ENCODE measurements around the gene CST9.
"Not testable (repeated sequence)": the region's sequence is repeated elsewhere in the genome, so short reads cannot be mapped to it uniquely, and the experiment has no call there.

CST9 gene

GRCh38 chr20:23637282-23638221 is 31.8 kb upstream of the CST9 start, which contains the start of gene CST3:
Gene CST3, minus strand, starts transcription at chr20:23637955. Its CDS starts 93 bp downstream, at chr20:23637862.
- DNase-seq, result peak; percentile 92

GRCh38 chr20:23636908-23637281 is 31.2 kb upstream of the CST9 start:
- DNase-seq, result no peak

DNA sequence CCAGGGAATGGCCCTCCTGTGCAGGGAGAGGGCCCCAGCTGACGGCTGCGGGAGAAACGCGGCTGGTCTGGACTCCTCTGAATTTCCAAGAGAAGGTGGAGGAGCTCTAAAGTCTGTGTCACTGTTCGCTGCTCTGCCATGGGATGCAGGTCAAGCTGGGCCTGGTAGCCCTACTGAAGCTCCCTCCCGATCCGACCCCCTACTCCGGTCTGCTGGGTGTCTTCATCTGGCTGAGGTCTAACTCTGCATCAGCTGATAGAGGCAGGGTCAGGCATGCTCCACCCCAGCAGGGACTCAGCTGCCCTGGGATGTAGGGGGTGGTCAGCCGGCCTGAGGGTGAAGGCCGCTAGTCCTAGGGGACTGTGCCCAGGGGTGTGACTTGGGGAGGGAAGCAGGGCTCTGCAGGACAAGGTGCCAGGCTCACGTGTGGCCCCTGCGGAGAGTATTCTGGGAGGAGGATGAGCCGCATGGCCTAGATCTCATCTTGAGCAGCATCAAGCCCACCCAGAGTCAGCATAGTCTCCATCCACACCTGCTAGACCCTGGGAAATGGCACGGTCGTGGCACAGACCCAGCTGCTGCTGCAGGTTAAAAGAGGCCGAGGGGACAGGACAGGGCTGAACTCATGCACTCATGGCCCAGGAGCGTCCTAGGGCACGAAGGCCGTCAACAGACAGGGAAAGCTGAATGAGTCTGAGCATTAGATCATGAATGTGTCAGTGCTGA is 30.6 kb upstream of the CST9 start:
- DNase-seq, result no peak

DNA sequence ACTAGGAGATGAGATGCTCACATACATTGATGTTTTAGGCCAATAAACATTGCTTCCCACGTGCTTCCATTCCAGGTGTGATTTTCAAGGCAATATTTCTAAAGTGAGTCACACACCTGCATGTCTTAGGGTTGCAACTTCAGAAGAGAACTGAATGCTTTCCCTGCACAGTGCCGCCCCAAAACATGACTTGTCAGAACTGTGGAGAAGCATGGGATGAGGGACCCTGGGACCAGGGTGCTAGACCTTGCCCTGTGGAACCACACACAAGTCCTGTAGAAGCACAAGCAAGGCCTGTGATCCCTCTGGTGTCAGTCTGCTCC is 30.0 kb upstream of the CST9 start:
- DNase-seq, result not testable (repeated sequence)

DNA sequence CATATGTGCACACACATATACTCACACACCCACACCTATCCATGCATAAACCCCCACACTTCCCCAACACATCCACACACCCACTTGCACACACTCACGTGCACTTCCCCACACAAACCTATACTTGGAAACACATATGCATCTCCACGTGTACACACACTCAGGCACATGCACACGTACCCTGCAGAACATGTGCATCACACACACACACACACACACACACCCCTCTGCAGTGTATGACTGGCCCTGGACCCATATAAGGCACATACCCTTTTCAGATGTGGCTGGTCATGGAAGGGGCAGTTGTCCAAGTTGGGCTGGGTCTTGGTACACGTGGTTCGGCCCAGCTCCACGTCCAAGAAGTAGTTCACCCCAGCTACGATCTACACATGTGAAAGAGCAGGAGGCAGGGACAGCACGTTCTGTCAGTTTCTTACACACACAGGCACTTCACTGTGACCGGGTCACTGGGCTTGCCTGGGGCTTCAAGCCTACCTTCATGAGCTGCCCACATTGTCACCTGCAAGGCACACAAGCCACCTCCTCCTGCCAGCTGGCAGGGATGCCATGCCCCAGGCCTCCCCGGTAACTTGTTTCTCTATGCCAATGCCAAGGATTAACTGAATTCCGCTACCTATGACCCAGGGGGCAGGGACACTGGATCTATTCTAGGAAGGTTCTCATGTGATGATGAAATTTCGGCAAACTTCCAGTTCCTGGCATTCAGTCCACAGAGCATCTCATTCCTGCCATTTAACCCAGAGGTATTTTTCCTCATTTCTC is 29.5 kb upstream of the CST9 start:
- DNase-seq, result no peak

DNA sequence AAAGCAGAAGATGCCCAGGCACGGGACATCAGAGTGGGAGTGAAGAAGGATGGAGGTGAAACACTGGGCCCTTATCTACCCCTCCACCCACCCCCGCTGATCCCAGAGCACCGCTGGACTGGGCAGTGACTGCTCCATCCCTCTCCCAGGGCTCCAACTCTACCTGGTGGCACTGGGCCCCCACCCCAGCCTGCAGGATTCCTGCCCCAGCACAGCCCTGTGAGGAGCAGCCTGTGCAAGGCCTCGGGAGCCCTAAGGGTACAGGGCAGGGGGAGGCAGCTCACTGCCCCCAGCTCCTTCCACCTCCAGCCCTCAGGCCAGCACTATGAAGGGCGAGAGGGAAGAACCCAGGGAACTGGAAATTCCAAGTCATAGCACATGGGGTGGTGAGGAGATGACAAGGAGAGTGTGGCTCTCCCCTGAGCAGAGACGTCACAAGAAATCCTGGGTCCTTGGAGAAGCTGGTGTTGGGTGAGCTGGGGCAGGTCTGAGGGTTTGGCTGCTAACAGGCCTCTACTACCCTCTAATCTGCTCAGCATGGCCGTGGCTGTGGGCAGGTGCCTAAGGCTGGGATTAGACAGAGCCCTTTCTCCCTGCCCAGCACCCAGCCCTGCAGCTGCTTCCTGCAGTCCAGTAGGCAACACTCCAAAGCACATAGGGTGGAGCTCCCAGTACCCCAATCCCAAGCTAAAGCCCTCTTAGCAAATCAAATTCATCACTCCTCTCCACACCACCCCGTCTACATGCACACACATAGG is 28.5 kb upstream of the CST9 start:
- no peak for DNase-seq

DNA sequence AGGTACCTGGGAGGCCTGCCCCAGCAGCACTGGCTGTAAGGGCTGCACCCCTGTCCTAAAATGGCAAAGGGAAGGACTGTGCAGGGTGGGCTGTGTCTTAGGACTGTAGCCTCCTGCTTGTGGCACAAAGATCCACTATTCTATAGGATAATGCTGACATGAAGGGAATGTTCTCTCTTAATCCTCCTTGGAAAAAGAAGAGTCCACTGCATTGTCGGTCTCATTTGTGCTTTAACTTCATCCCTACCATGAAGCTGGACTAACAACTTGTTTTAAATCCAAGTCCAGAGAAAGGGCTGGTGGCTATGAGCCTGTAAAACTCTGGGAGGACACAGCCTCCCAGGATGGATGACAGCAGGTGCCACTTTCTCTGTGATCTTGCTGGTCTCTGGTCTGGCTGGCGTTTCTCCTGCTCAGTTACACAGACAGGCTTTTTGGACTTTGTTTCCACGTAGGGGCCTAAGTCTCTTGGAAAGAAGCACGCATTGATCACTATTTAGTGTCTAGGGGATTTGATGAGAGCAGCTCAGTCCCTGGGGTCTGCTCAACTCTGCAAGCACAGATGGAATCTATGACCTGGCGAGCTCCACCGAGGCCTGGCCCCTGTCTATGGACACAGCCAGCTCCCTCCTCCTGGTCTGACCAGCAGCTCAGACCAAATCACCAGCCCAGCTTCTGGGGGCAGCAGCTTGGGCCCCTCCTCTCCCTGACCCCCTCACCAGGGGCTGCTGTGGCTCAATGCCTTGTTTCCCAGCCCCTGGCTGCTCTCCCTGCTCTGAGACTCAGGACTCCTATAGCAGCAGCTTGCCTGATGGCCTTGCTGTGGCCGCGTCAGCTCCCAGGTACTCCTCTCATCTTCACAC is 27.2 kb upstream of the CST9 start:
- no peak for DNase-seq

- no peak for DNase-seq
Measured at GRCh38 chr20:23631981-23632710, 26.4 kb upstream of the CST9 start.

DNA sequence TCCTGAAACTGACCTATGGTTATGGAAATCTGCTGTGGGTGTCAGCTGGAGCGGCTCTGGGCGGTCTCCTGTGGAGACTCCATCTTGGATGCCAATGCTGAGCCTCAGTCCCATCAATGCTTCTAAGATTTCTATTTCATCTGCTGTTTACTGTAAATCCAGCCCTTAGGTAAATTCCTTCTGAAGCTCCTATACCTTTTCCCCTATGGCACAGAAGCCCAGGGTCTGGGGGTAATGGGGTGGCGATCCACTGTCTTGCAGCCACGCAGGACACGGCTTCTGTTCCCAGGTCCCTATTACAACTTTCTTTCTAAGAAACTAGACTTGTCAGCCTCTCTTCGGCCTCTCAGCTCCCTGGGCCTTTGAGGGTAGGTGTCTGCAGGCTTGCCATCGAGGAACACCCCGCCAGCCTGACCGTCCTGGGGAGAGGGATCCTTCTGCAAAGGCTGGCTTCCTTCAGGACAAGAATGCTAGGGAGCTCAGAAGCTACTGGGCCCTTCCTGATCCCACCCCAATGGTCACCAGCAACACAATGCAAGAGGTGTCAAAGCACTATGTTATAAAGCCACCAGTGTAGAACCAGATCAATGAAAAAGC is 25.6 kb upstream of the CST9 start:
- no peak for DNase-seq

DNA sequence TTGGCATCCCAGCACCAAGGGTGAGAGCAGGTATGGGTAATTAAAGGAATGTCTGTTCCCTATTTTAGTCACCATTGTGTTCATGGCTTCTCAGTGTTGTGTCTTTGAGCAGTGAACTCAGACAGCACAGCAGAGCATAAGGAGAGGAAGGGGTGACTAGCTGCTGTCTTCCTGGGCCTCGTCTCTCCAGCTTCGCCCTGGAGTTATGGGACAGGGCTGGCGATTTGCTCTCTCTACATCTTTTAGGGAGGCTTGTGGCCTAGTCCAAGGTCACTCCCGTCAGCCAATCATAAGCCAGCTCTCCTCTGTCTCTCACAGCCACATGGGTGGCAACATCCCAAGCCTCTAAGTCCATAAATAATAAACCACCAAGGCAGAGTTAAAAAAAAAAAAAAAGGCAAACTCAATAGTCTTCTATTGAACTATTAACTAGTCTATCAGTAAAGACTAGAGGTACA is 24.7 kb upstream of the CST9 start:
- no peak for DNase-seq

DNA sequence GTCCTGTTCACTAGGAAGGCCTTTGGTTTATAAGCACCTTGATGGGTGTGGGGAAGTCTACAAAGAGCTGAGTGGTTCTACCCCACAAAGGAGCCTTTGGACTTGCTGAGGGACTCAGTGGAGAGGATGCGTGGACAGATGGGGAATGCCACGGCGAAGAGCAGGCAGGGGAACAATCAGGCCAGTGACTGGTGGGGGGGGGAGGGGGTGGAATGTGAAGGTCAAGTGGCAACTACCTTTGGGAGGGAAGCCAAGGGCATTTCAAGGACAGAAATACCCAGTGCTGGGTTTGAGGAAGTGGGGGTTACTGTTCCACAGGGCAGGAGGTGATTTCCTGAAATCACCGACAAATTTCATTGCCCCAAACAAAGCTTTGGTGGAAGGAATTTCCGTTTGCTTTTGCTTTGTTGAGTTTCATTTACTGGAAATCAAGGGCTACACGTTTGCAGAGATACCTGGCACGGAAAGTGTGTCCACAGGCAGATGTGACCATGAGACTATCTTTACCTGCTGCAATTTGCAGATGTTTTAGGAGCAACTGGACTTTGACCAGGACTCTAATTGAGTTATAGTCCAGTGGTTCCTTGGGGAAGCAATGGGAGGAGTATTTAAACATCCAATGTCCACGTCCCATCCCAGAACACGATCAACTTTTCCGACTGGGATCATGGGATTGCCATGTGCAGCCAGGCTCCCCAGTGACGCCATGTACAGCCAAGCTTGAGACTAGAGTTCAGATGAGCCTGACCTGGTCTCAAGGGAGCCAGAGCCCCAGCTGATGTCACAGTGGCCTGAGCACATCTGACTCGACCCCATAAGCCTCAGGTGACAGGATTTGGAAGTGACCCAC is 24.1 kb upstream of the CST9 start:
- no peak for DNase-seq

- peak; percentile 37 for DNase-seq
Measured at GRCh38 chr20:23629017-23629541, 23.4 kb upstream of the CST9 start.

DNA sequence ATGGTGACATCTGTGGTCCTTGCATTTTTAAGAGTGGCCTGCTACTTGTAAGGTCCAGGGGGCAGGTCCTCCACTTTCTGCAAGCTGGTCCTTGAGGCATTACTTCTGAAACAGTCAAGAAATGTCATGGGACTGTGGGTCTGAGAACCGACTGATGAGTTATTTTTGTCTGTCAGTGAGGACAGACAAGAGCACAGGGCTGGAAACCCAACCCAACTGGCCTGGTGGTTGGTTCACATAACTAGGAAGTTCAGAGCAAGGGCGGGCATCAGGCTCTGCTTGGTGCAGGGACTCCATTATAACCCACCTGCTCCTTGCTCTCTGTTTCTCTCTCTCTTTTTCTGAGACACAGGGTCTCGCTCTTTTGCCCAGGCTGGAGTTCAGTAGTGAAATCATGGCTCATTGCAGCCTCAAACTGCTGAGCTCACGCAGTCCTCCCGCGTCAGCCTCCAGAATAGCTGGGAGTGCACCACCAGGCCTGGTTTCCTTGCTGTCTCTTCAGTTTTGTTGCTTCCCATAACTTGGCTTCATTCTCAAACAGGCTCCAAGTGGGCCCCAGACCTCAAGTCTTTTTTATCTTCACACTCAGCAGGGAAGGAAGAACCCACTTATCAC is 22.8 kb upstream of the CST9 start:
- no peak for DNase-seq

- DNase-seq, result no peak
Measured at GRCh38 chr20:23627501-23627900, 21.8 kb upstream of the CST9 start.

DNA sequence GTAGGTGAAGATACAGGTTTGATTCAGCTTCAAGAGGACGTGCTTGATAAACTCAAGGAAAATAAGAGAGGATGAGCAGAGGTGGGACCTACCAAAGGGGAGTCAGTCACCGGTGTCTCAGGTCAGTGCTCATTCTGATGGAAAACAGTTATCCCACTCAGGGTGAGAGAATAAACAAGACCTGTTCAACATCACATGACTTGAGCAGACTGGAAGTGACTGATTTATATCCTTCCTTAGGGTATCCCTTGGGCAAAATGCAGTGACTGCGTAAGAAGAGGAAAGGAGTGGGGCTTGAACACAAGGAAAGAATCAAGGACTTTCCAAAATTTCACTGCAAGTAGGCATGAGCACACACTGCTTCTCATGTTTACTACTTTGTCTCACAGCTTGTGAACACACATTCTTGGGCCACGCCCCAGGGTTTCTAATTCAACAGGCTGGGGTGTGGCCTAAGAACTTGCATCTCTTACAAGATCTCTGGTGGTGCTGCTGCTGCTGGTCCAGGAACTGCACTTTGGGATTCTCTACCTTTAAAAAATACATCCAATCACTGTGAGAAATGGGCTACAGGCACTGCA is 20.4 kb upstream of the CST9 start:
- no peak for DNase-seq

DNA sequence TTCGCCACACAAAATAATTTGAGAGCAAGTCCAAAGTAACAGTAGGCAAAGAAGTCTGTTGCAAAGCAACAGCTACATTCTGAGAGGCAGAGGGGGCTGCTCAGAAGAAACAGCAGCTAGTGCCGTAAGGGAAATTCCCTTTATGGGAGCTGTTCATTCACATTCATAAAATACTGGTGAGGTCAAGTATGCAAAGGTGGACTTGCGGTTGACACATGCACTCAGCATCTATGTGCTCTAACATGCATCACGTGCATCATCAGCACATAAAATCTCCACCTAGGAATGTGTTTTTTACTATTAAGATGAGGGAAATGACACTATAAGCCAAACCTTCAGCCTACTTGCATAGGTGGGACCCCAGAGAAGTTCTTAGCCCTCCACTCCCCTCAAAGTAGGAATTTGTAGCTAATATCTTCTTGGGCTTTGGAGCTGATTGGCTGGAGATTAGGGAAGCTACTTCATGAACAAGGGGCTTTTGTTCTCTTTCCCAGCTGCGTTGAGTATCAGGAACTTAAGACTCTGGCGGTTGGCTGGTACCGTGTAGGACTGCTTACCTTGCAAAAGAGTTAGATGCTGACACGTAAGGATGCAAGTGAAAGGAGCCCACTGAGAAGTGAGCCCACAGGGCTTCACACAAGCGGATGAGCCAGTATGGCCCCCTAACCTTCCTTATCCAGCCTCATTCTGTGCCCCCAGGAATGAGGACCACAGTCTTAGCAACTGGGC is 19.7 kb upstream of the CST9 start:
- peak; percentile 40 for DNase-seq

DNA sequence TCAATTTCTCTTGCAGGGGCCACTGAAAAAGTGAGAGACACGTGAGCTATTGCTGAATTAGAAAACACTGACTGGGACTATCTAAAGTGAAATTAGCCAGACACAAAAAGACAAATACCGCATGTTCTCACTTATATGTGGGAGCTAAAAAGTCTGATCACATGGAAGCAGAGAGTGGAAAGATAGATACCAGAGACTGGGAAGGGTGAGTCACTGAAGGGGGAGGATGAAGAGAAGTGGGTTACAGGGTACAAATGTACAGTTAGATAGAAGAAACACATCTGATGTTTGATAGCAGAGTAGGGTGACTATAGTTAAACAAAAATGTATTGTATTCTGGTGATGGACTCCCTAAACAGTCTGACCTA is 18.6 kb upstream of the CST9 start:
- DNase-seq, result no peak
